HG03521 (cell line): ENCODE measurements around the gene NUSAP1.
"Not testable (repeated sequence)": the region's sequence is repeated elsewhere in the genome, so short reads cannot be mapped to it uniquely, and the experiment has no call there.

Source experiments
- ATAC-seq: cut with Tn5 transposase; IDR thresholded peaks from one replicate; pipeline ENCODE4 v1.9.1; 2021; ENCODE audit warnings: mild to moderate bottlenecking, moderate library complexity; ENCODE audit not compliant: unreplicated experiment

NUSAP1 gene

GRCh38 chr15:41331833-41332193, 868 bp upstream of the NUSAP1 start:
- no peak for ATAC-seq

DNA sequence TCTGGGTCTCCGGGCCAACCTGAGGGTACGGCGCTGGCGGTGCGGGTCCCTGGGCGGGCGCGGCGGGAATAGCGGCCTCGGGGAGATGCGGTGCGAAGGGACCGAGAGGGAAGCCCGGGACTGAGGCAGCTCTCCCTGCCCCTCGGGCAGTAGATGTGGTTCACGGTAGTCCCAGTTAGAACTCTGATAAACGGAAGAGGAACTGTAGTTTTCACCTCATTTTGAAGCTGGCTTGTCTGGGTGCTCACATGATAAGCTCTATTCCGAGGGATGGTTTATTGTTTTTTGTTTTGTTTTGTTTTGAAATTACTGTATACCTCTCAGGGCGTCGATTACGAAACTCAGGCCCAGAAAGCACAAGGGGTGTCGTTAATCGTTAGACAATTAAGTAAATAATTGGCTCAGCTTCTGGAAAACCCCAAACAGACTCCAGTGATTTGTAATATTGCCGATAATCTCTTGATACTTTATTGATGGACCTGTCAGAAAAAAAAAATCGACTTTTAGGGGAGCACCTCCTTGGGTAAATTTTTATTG, 413 bp downstream of the NUSAP1 start:
- peak; percentile 2 for ATAC-seq

GRCh38 chr15:41334293-41335120, 1.8 kb downstream of the NUSAP1 start:
- no peak for ATAC-seq

- no peak for ATAC-seq
Observed at GRCh38 chr15:41336549-41336948, 3.9 kb downstream of the NUSAP1 start.

DNA sequence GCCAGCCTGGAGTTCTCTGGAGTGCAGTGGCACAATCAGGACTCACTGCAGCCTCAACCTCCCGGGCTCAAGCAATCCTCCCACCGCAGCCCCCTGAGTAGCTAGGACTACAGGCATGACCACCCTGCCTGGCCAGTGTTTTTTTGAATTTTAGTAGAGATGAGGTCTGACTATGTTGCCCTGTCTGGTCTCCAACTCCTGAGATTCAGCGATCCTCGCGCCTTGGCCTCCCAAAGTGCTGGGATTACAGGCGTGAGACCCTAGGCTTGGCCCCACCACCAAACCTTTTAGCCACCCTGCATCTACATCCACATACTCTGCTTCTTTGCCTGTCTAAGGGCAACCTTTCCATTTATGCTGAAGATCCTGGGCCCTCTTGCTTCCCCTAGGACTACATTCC, 4.4 kb downstream of the NUSAP1 start:
- ATAC-seq: no peak

- ATAC-seq: no peak
Observed at GRCh38 chr15:41337631-41338522, 5.2 kb downstream of the NUSAP1 start.

DNA sequence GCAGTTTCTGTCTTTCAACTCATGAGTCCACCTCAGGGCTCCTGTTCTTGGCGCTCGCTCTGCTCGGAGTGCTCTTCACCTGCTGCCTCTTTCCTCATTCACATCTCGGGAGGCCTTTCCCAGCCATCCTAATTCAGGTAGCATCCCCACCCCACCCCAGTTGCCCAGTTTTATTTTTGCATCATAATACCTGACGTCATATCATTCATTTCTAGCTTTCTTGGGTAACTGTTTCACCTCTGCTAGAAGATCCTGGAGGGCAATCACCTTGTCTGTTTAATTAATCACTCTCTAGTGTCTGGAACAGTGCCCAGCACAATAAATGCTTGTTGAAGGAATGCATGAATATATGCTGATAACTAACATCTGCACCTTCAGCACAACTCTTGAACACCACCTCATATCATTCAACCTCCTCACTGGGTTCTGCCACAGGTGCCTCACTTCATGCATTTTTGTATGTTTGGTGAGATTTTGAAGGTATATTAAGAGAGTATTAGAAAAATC, 7.6 kb downstream of the NUSAP1 start:
- no peak for ATAC-seq

DNA sequence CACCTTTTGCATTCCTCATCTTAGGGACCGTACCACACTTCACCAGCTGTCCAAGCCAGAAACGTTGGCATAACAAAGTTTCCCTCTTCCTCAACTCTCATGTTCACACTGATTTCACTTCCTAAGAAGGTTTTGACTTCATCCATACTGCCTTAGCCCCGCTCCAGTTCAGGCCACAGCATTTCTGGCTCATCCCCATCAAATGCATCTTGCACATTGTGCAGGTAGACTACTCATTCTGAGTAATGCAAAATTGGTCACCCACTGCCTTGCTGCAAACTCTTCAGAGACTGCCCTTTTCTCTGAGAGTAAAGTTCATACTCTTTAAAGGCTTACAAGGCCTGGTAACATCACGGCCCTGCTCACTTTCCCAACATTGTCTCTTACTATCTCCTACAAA, 8.8 kb downstream of the NUSAP1 start:
- no peak for ATAC-seq

GRCh38 chr15:41347236-41347635, 14.6 kb downstream of the NUSAP1 start:
- ATAC-seq: no peak

DNA sequence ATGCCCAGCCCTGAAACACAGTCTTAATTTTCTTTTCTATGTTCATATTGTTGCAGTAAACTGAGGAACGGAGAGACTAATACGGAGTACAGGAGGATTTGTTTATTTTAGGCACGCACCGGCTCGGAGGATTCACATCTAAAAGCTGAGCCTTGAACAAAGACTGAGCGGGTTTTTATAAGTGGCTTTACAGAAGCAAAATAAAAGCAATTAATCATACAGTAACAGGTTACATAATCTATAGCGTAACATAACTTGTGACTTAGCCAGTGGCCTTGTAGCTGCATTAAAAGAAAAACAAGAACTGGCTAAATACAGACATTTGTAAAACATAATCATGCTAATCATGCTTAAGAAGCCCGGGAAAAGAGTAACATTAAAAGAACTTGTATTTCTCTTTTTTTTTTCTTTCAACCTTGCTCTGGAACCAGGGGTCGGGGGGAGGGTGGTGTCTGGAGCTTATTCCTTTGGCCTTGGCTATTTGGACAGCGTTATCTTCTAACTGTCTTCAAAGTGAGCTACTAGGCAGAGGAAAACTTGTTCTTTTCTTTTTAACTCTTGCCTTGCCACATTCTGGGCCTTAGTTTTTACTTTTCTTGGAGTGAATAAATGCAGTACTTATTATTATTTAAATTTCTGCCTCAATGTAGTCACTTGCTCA, 17.5 kb downstream of the NUSAP1 start:
- ATAC-seq: no peak

- ATAC-seq: no peak
Observed at GRCh38 chr15:41354371-41354770, 21.7 kb downstream of the NUSAP1 start.

GRCh38 chr15:41367418-41367817, 34.7 kb downstream of the NUSAP1 start:
- ATAC-seq: no peak

DNA sequence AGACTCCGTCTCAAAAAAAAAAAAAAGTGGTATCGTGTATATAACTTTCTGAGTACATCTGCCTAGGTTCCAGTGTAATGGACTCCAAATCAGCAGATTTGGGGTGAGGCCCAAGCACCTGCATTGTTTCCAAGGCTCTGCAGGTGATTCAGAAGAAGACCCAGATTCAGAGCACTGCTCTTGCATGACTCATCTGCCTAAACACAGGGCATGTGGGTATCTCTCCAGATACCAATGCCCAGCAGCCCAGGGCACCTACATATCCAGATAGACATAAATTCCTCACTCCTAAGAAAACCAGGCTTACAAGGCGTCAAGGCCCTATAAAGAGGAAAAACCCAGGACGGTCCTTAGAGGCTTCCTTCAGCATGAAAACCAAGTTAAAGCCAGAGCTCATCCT, 45.3 kb downstream of the NUSAP1 start:
- ATAC-seq: no peak

GRCh38 chr15:41383974-41384749, 51.5 kb downstream of the NUSAP1 start:
- ATAC-seq: not testable (repeated sequence)

DNA sequence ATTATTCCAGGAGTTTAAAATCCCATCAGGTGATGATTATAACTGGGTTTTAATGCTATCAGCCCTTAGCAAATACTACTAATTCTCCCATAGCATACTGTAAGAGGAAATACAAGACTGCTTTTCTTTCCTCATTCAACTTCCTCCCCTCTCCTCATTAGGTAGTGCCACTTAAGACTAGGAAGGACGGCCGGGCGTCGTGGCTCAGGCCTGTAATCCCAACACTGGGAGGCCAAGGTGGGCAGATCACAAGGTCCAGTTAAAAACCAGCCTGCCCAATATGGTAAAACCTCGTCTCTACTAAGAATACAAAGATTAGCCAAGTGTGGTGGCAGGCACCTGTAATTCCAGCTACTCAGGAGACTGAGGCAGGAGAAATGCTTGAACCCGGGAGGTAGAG, 55.0 kb downstream of the NUSAP1 start:
- ATAC-seq: no peak

- no peak for ATAC-seq
Observed at GRCh38 chr15:41392659-41393058, 60.0 kb downstream of the NUSAP1 start.

GRCh38 chr15:41394924-41395323, 62.2 kb downstream of the NUSAP1 start:
- ATAC-seq: no peak

DNA sequence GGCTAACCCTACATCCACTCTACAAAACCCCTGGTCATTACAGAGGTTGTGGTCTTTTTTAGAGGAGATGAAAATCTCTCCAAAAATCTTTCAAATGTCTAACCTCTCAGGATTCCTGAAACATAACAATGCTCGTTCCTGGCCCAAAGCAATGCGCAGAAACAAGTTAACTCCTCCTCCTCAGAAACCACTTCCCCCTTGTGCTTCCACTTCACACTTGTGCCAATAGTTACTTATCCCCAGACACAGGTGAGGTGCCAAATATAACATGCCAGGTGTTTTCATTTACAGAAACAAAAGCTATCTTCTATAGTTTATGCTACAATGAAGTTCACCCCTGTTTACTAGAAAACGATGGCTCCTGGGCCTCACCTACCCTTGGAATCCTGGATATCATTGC, 63.4 kb downstream of the NUSAP1 start:
- no peak for ATAC-seq

DNA sequence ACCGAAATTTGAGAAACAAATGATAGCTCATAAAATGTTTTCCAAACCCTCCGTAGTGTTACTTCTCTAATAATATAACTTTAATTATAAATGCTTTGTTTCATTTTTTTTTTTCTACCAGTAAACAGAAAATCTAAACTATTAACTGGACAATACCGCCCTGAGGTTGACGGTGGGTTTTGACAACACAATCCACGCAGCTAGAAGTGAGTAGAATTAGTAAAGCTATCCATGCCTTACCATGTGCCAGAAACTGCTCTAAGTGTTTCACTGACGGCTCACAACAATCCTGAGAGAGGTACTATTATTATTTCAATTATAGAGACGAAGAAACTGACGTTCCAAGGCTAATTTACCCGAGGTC, 69.2 kb downstream of the NUSAP1 start:
- ATAC-seq: peak; percentile 9

GRCh38 chr15:41407341-41407740, 74.7 kb downstream of the NUSAP1 start:
- ATAC-seq: no peak
